OCI-LY1 (cell line): ENCODE measurements around the gene CDH13.

Experiments
- H2AFZ ChIP-seq: fragments of 200-600 bp; sonication (generic), shearing (Covaris generic); 2 replicates; pipeline ENCODE4 v1.6.0; 2014; ENCODE audit warnings: antibody characterized with exemption, mild to moderate bottlenecking, low read length
- H3F3A ChIP-seq: fragments of 200-600 bp; sonication (generic), shearing (Covaris generic); 2 replicates; pipeline ENCODE4 v1.6.0; 2014; ENCODE audit warnings: mild to moderate bottlenecking, antibody characterized with exemption, low read length, moderate library complexity; ENCODE audit not compliant: insufficient read depth
- H3K27ac ChIP-seq: fragments of 200-600 bp; sonication (generic); 2 replicates; pipeline ENCODE4 v1.5.1; 2014; ENCODE audit warnings: low read length, mixed run types, mild to moderate bottlenecking, low read depth; ENCODE audit not compliant: poor library complexity, severe bottlenecking
- H3K27me3 ChIP-seq: fragments of 200-600 bp; sonication (generic); 2 replicates; pipeline ENCODE4 v1.6.0; 2014; ENCODE audit warnings: antibody characterized with exemption, mild to moderate bottlenecking, low read length, moderate library complexity; ENCODE audit not compliant: insufficient read depth
- H3K36me3 ChIP-seq: fragments of 200-600 bp; sonication (generic); 2 replicates; pipeline ENCODE4 v1.6.1; 2014; ENCODE audit warnings: mild to moderate bottlenecking, antibody characterized with exemption, low read length, moderate library complexity, mixed read lengths; ENCODE audit not compliant: insufficient read depth
- H3K4me1 ChIP-seq: fragments of 200-600 bp; sonication (generic); 2 replicates; pipeline ENCODE4 v1.5.1; 2014; ENCODE audit warnings: mild to moderate bottlenecking, low read length, moderate library complexity; ENCODE audit not compliant: insufficient read depth, severe bottlenecking
- H3K4me2 ChIP-seq: fragments of 200-600 bp; sonication (generic), shearing (Covaris generic); 2 replicates; pipeline ENCODE4 v1.6.1; 2014; ENCODE audit warnings: low read length
- H3K4me3 ChIP-seq: fragments of 200-600 bp; sonication (generic); 2 replicates; pipeline ENCODE4 v1.5.1; 2014; ENCODE audit warnings: low read length, low read depth, mild to moderate bottlenecking, mixed read lengths; ENCODE audit not compliant: poor library complexity, severe bottlenecking
- H3K79me2 ChIP-seq: fragments of 200-600 bp; shearing (Covaris generic); 2 replicates; pipeline ENCODE4 v1.6.1; 2016; ENCODE audit warnings: mixed run types, low read length, mixed read lengths; ENCODE audit not compliant: insufficient read depth
- H3K9ac ChIP-seq: fragments of 200-600 bp; sonication (generic), shearing (Covaris generic); 2 replicates; pipeline ENCODE4 v1.6.1; 2014; ENCODE audit warnings: mild to moderate bottlenecking, low read length, mixed read lengths
- H3K9me2 ChIP-seq: fragments of 200-600 bp; sonication (generic), shearing (Covaris generic); 2 replicates; pipeline ENCODE4 v1.6.1; 2014; ENCODE audit warnings: low read depth, mild to moderate bottlenecking, low read length, mixed read lengths
- H3K9me3 ChIP-seq: fragments of 200-600 bp; shearing (Covaris generic); 2 replicates; pipeline ENCODE4 v1.6.1; 2014; ENCODE audit warnings: low read length, mixed read lengths
- H4K20me1 ChIP-seq: fragments of 200-600 bp; sonication (generic), shearing (Covaris generic); 2 replicates; pipeline ENCODE4 v1.6.0; 2016; ENCODE audit warnings: mild to moderate bottlenecking, low read length; ENCODE audit not compliant: insufficient read depth
- EZH2 ChIP-seq: fragments of 200-600 bp; sonication (generic), shearing (Covaris generic); IDR thresholded peaks from 2 replicates; pipeline ENCODE4 v1.8.0; 2017; ENCODE audit warnings: borderline replicate concordance, mixed run types, mild to moderate bottlenecking, antibody characterized with exemption, low read length, moderate library complexity, mixed read lengths
- TF ChIP-seq, protein P1 (sequence below): fragments of 200-600 bp; sonication (generic), shearing (Covaris generic); IDR thresholded peaks from 2 replicates; pipeline ENCODE4 v1.5.1; 2017; ENCODE audit warnings: mild to moderate bottlenecking, antibody characterized with exemption, low read length, moderate library complexity, mixed read lengths

The CDH13 gene

DNA sequence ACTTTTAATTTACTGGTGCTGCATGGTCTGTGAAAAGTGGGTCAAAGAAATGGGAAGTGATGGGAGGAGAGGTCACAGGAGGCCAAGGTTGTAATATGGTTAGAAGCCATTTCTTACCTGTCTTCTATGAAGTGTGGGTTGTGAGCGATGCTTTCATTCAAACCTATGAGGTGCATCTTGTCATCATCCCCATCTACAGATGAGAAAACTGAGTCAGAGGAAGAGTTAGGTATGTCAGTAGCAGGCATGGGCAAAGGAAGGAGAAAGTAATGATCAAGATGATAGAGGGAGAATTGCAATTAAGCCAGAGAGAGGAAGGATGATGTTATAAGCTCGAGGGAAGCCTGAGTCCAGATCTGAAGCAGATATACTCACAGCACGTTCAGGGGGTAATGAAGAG, 19.7 kb downstream of the CDH13 start:
- no peaks in the 10 kb centered on the region for H3K36me3 ChIP-seq
- no peak for TF ChIP-seq EZH2
- TF ChIP-seq, protein P1, sequence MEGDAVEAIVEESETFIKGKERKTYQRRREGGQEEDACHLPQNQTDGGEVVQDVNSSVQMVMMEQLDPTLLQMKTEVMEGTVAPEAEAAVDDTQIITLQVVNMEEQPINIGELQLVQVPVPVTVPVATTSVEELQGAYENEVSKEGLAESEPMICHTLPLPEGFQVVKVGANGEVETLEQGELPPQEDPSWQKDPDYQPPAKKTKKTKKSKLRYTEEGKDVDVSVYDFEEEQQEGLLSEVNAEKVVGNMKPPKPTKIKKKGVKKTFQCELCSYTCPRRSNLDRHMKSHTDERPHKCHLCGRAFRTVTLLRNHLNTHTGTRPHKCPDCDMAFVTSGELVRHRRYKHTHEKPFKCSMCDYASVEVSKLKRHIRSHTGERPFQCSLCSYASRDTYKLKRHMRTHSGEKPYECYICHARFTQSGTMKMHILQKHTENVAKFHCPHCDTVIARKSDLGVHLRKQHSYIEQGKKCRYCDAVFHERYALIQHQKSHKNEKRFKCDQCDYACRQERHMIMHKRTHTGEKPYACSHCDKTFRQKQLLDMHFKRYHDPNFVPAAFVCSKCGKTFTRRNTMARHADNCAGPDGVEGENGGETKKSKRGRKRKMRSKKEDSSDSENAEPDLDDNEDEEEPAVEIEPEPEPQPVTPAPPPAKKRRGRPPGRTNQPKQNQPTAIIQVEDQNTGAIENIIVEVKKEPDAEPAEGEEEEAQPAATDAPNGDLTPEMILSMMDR = no peak
- H3K4me1 ChIP-seq = peaks cover 5% of the 10 kb centered on the region

DNA sequence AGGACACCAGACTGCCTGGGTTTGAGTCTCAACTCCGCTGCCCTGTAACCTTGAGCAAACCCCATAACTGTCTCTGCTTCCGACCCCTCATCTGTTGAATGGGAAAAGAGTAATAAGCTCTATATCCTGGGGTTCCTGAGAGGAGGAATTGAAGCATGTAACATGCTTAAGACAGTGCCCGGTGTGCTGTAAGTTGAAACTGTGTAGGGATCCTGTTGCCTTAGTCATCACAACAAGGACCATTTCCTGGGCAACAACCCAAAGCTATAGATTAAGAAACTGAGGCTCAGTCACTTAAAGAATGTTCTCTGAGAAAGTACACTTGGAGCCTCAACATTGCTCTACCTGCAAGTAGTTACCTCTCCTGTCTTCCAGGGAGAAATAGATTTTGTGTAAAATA, 23.0 kb downstream of the CDH13 start:
- H3K9me2 ChIP-seq = no peaks in the 10 kb centered on the region

More for the DNA sequence above, 19.7 kb downstream of the CDH13 start:
- no peak overlapping the region for H3K27ac ChIP-seq
- H3K4me3 ChIP-seq = no peak overlapping the region
- no peak overlapping the region for H3K4me2 ChIP-seq
- no peaks in the 10 kb centered on the region for H4K20me1 ChIP-seq
- H3K9me2 ChIP-seq = no peaks in the 10 kb centered on the region
- no peaks in the 10 kb centered on the region for H3K79me2 ChIP-seq
- H3K9me3 ChIP-seq = no peaks in the 10 kb centered on the region
- H2AFZ ChIP-seq = no peak overlapping the region
- no peaks in the 10 kb centered on the region for H3F3A ChIP-seq
- no peaks in the 10 kb centered on the region for H3K27me3 ChIP-seq
- no peak overlapping the region for H3K9ac ChIP-seq

DNA sequence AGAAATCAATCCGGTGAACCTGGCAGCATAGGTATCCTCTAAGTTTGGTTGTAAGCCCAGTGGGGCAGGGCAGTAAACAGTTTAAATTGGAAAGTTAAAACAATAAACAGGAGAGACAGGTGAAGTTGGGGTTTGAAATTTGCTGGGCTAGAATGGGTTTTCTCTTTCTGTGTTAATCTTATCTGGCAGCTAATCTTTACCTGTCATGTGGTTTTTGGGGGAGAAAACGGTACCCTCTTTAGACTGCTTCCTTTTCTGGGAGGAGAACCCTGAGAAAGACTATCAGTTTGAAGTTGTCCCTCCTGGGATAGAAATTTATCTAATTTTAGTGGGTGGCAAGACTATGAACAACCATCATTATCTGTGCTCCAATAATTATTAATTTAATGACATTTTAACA, 24.0 kb downstream of the CDH13 start:
- no peaks in the 10 kb centered on the region for H3K9me2 ChIP-seq
- peaks cover 48% of the 10 kb centered on the region for H3K4me1 ChIP-seq

More for the DNA sequence above, 23.0 kb downstream of the CDH13 start:
- Histone ChIP-seq H4K20me1 (no peaks in the 10 kb centered on the region), H3K27me3 (no peaks in the 10 kb centered on the region), H3K4me3 (no peak overlapping the region), H3F3A (no peaks in the 10 kb centered on the region), H3K79me2 (no peaks in the 10 kb centered on the region), H3K4me2 (no peak overlapping the region), H3K36me3 (no peaks in the 10 kb centered on the region), H3K9me3 (no peaks in the 10 kb centered on the region), H3K4me1 (peaks cover 38% of the 10 kb centered on the region), H3K9ac (no peak overlapping the region), H3K27ac (no peak overlapping the region), H2AFZ (no peak overlapping the region)
- no peak for TF ChIP-seq EZH2

More for the DNA sequence above, 24.0 kb downstream of the CDH13 start:
- Histone ChIP-seq H4K20me1 (no peaks in the 10 kb centered on the region), H3K36me3 (no peaks in the 10 kb centered on the region), H3K9ac (no peak overlapping the region), H3F3A (no peaks in the 10 kb centered on the region), H3K27me3 (no peaks in the 10 kb centered on the region), H3K79me2 (no peaks in the 10 kb centered on the region), H3K9me3 (no peaks in the 10 kb centered on the region), H3K4me2 (no peak overlapping the region), H3K27ac (no peak overlapping the region), H3K4me3 (no peak overlapping the region), H2AFZ (no peak overlapping the region)
- TF ChIP-seq, protein P1 = no peak
- no peak for TF ChIP-seq EZH2
